SK-N-SH (cell line): ENCODE measurements around the gene OBI1. TPM values are rescaled to one million over a fixed set of nuclear protein-coding genes. Genes with fewer than 3 reads are reported as not detected.

Experiments used
- CTCF ChIA-PET: fragments of 300-600, 350-600 bp; formaldehyde crosslinking; extraction: SDS; loops from one replicate; lab custom pipeline; 2021; lab: Yijun Ruan, JAX
- POLR2A ChIA-PET: fragments of 350-600 bp; sonication (Branson Sonifier 250); formaldehyde crosslinking; extraction: SDS; loops from one replicate; lab custom pipeline; 2020; ENCODE audit warnings: antibody characterized with exemption, inconsistent platforms; lab: Yijun Ruan, JAX
- DNase-seq: peaks from one replicate; pipeline ENCODE4 v3.0.0; 2012
- H2AFZ ChIP-seq: fragments of 200-600 bp; sonication (generic); 2 replicates; pipeline ENCODE4 v1.8.1; 2016; ENCODE audit warnings: antibody characterized with exemption, mild to moderate bottlenecking, low read depth
- H3F3A ChIP-seq: fragments of 200-600 bp; sonication (generic); replicated peaks from 2 replicates; pipeline ENCODE3; 2016; ENCODE audit warnings: antibody characterized with exemption, mild to moderate bottlenecking; ENCODE audit not compliant: insufficient read depth
- H3K27ac ChIP-seq, 2 experiments: fragments of 200-500 bp in 1 of 2; fragments of 200-600 bp in 1 of 2; sonication (Bioruptor generic) in 1 of 2; sonication (generic), shearing (Covaris generic) in 1 of 2; 2 replicates each; pipeline versions ENCODE4 v1.5.1 to v1.6.1; 2014 to 2016; ENCODE audit warnings: low read depth in 2 of 2, inconsistent platforms in 1 of 2, low read length in 1 of 2, mild to moderate bottlenecking in 1 of 2, mixed read lengths in 1 of 2
- H3K27me3 ChIP-seq: fragments of 200-600 bp; sonication (generic), shearing (Covaris generic); 2 replicates; pipeline ENCODE4 v1.6.1; 2016; ENCODE audit warnings: mixed run types; ENCODE audit not compliant: insufficient read depth
- H3K36me3 ChIP-seq, 2 experiments: fragments of 200-500 bp in 1 of 2; fragments of 200-600 bp in 1 of 2; sonication (Bioruptor generic) in 1 of 2; sonication (generic) in 1 of 2; replicated peaks in 1 of 2; 2 replicates each; pipeline versions ENCODE3 to v1.5.1; 2014 to 2016; ENCODE audit warnings: low read length in 1 of 2, mild to moderate bottlenecking in 1 of 2; ENCODE audit not compliant: insufficient read depth in 2 of 2, control insufficient read depth in 1 of 2
- H3K4me1 ChIP-seq, 2 experiments: fragments of 200-500 bp in 1 of 2; fragments of 200-600 bp in 1 of 2; sonication (Bioruptor generic) in 1 of 2; sonication (generic), shearing (Covaris generic) in 1 of 2; 2 replicates each; pipeline versions ENCODE4 v1.5.1 to v1.6.1; 2014 to 2016; ENCODE audit warnings: low read depth in 1 of 2, low read length in 1 of 2, mixed run types in 1 of 2; ENCODE audit not compliant: insufficient read depth in 2 of 2, control insufficient read depth in 1 of 2
- H3K4me2 ChIP-seq: fragments of 200-600 bp; sonication (generic), shearing (Covaris generic); 2 replicates; pipeline ENCODE4 v1.6.1; 2017; ENCODE audit warnings: mixed run types
- H3K4me3 ChIP-seq, 2 experiments: fragments of 200-500 bp in 1 of 2; fragments of 200-600 bp in 1 of 2; sonication (Bioruptor generic) in 1 of 2; sonication (generic), shearing (Covaris generic) in 1 of 2; 2 replicates each; pipeline versions ENCODE4 v1.5.1 to v1.8.1; 2014 to 2016; ENCODE audit warnings: low read depth in 2 of 2, inconsistent platforms in 1 of 2, low read length in 1 of 2, mild to moderate bottlenecking in 1 of 2, mixed read lengths in 1 of 2, moderate library complexity in 1 of 2
- H3K79me2 ChIP-seq: fragments of 200-600 bp; sonication (generic); 2 replicates; pipeline ENCODE4 v1.8.1; 2017; ENCODE audit warnings: mild to moderate bottlenecking; ENCODE audit not compliant: insufficient read depth
- H3K9ac ChIP-seq: fragments of 200-600 bp; sonication (generic); 2 replicates; pipeline ENCODE4 v1.6.1; 2017; ENCODE audit warnings: mixed run types
- H3K9me2 ChIP-seq: fragments of 200-600 bp; sonication (generic); 2 replicates; pipeline ENCODE4 v1.6.1; 2017; ENCODE audit warnings: mixed run types
- H3K9me3 ChIP-seq: fragments of 200-600 bp; sonication (generic); 2 replicates; pipeline ENCODE4 v1.6.1; 2017; ENCODE audit warnings: mixed run types, mild to moderate bottlenecking, moderate library complexity
- H4K20me1 ChIP-seq: fragments of 200-600 bp; sonication (generic); 2 replicates; pipeline ENCODE4 v1.6.1; 2017; ENCODE audit warnings: mild to moderate bottlenecking, mixed run types; ENCODE audit not compliant: insufficient read depth
- CHD2 ChIP-seq: fragments of 150-350 bp; IDR thresholded peaks from 2 replicates; pipeline ENCODE4 v1.6.1; 2018; ENCODE audit warnings: low read length; ENCODE audit not compliant: partially characterized antibody
- EP300 ChIP-seq, 2 experiments: IDR thresholded peaks; 2 replicates each; pipeline versions ENCODE4 v1.4.0 to v1.6.1; 2012; ENCODE audit warnings: borderline replicate concordance in 1 of 2, low read depth in 1 of 2, low read length in 1 of 2
- FOSL2 ChIP-seq: IDR thresholded peaks from 2 replicates; pipeline ENCODE4 v1.4.0; 2012; ENCODE audit warnings: low read depth, mild to moderate bottlenecking, moderate library complexity, borderline replicate concordance
- GATA2 ChIP-seq: sonication (generic); formaldehyde crosslinking; IDR thresholded peaks from 2 replicates; pipeline ENCODE4 v1.5.0; 2020; ENCODE audit warnings: mild to moderate bottlenecking, missing genetic modification reagents
- MEF2A ChIP-seq: IDR thresholded peaks from 2 replicates; pipeline ENCODE4 v1.4.0; 2012; ENCODE audit warnings: low read depth, borderline replicate concordance
- MXI1 ChIP-seq: IDR thresholded peaks from 2 replicates; pipeline ENCODE4 v1.6.1; 2012; ENCODE audit warnings: mild to moderate bottlenecking, low read depth, low read length, improper control_type of control experiment
- RCOR1 ChIP-seq: fragments of 150-350 bp; IDR thresholded peaks from 2 replicates; pipeline ENCODE4 v1.6.1; 2017; ENCODE audit warnings: antibody characterized with exemption, low read length
- RFX5 ChIP-seq: IDR thresholded peaks from 2 replicates; pipeline ENCODE4 v1.6.1; 2012; ENCODE audit warnings: mild to moderate bottlenecking, improper control_type of control experiment, low read length
- SIN3A ChIP-seq: IDR thresholded peaks from 2 replicates; pipeline ENCODE4 v1.6.1; 2012; ENCODE audit warnings: low read depth, mild to moderate bottlenecking, low read length, moderate library complexity, borderline replicate concordance
- TAF1 ChIP-seq: IDR thresholded peaks from 2 replicates; pipeline ENCODE4 v1.6.1; 2012; ENCODE audit warnings: low read depth, mild to moderate bottlenecking, low read length, moderate library complexity, borderline replicate concordance
- TEAD4 ChIP-seq: IDR thresholded peaks from 2 replicates; pipeline ENCODE4 v1.4.0; 2012; ENCODE audit warnings: mild to moderate bottlenecking, borderline replicate concordance; ENCODE audit not compliant: insufficient read depth
- WGBS: methylation state at CpG from one replicate; pipeline ENCODE4 v1.1.6; 2017; ENCODE audit warnings: low lambda C conversion rate; 5-methylcytosine and 5-hydroxymethylcytosine counted together
- polyA plus RNA-seq, 3 experiments: library from polyadenylated mRNA; depleted of rRNA; stranded (reverse); fragments of >200 nt; gene quantifications; 2 replicates each; pipeline ENCODE4 v1.2.3, GENCODE V29; 2012
- TF ChIP-seq, protein P1 (sequence below): IDR thresholded peaks from 2 replicates; pipeline ENCODE4 v1.6.1; 2012; ENCODE audit warnings: mild to moderate bottlenecking, low read depth, low read length, moderate library complexity

Gene OBI1
- polyA plus RNA-seq, 1 of the 3 experiments (the other 2 are of a cell fraction), result 1.8 TPM

DNA sequence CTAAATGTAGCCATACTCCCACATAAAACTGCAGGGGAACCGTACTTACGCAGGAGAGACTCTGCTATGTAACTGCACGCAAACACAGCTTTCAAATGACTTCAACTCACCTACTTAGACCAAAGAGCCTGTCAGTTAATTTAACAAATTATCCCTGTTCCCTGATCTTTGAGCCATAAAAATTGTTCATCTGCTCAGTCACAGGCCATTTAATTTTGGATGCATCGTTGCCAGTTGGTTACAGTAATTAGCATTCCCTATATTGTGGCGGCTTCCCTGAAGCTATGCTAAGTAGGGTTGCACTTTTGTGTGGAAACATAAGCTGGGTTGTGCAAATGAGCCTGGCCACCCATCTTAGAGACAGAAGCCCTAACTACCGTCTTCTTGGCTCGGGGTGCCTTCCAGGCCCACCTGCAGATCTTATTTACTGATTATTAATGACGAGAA is 21.2 kb upstream of the OBI1 start (continued):
- TF ChIP-seq, protein P1, sequence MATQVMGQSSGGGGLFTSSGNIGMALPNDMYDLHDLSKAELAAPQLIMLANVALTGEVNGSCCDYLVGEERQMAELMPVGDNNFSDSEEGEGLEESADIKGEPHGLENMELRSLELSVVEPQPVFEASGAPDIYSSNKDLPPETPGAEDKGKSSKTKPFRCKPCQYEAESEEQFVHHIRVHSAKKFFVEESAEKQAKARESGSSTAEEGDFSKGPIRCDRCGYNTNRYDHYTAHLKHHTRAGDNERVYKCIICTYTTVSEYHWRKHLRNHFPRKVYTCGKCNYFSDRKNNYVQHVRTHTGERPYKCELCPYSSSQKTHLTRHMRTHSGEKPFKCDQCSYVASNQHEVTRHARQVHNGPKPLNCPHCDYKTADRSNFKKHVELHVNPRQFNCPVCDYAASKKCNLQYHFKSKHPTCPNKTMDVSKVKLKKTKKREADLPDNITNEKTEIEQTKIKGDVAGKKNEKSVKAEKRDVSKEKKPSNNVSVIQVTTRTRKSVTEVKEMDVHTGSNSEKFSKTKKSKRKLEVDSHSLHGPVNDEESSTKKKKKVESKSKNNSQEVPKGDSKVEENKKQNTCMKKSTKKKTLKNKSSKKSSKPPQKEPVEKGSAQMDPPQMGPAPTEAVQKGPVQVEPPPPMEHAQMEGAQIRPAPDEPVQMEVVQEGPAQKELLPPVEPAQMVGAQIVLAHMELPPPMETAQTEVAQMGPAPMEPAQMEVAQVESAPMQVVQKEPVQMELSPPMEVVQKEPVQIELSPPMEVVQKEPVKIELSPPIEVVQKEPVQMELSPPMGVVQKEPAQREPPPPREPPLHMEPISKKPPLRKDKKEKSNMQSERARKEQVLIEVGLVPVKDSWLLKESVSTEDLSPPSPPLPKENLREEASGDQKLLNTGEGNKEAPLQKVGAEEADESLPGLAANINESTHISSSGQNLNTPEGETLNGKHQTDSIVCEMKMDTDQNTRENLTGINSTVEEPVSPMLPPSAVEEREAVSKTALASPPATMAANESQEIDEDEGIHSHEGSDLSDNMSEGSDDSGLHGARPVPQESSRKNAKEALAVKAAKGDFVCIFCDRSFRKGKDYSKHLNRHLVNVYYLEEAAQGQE, result no peak
- TF ChIP-seq CHD2, result no peak

DNA sequence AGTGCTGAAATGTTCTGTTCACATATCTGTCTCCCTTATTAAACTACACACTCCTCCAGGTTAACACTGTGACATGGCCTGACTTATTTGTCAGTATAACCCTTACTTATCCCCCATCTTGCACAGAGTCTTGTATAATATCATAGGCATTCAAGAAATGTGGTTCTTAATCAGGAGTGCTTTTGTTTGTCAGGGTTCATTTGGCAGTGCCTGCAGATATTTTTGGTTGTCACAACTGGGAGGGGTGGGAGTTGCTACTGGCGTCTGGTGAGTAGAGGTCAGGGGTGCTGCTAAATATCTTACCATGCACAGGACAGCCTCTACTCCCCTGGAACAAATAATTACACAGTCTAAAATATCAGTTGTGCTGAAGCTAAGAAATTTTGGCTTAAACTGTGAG is 20.4 kb upstream of the OBI1 start:
- no peaks in the 10 kb centered on the region for H3K9me2 ChIP-seq
- TF ChIP-seq MXI1 (no peak), GATA2 (CRISPR knock-in tag) (no peak), SIN3A (no peak), FOSL2 (no peak), RFX5 (no peak), TEAD4 (no peak), TAF1 (no peak), RCOR1 (no peak), EP300 (IDR thresholded peaks at IDR 0.05; ENCODE audit: borderline replicate concordance in 1 of 2, low read depth in 1 of 2, low read length in 1 of 2) (no peak), MEF2A (no peak)
- TF ChIP-seq, protein P1, result no peak
- no peaks in the 10 kb centered on the region for H3F3A ChIP-seq
- H3K4me1 ChIP-seq, result no peaks in the 10 kb centered on the region
- ChIA-PET CTCF (no interaction called here), POLR2A (no interaction called here)
- no peak overlapping the region for H3K27ac ChIP-seq
- H2AFZ ChIP-seq, result no peak overlapping the region
- DNase-seq, result no peak
- H3K9me3 ChIP-seq, result no peaks in the 10 kb centered on the region
- no peak overlapping the region for H3K4me2 ChIP-seq
- H3K4me3 ChIP-seq, result no peak overlapping the region
- no peaks in the 10 kb centered on the region for H3K79me2 ChIP-seq
- peaks cover 6% of the 10 kb centered on the region; the same call in 1 of the 2 replicates for H3K27me3 ChIP-seq
- no peaks in the 10 kb centered on the region for H4K20me1 ChIP-seq
- no peak overlapping the region for H3K9ac ChIP-seq
- H3K36me3 ChIP-seq, result no peaks in the 10 kb centered on the region
- WGBS, result 20% methylated on average over 1 of the region's 1 CpG
